GM18873 (cell line): ENCODE data around the gene SCRN2.

Source experiments
- ATAC-seq: cut with Tn5 transposase; IDR thresholded peaks from one replicate; pipeline ENCODE4 v1.9.1; 2021; ENCODE audit warnings: mild to moderate bottlenecking, moderate library complexity, moderate number of reproducible peaks; ENCODE audit not compliant: unreplicated experiment, low FRiP score

Gene SCRN2

DNA sequence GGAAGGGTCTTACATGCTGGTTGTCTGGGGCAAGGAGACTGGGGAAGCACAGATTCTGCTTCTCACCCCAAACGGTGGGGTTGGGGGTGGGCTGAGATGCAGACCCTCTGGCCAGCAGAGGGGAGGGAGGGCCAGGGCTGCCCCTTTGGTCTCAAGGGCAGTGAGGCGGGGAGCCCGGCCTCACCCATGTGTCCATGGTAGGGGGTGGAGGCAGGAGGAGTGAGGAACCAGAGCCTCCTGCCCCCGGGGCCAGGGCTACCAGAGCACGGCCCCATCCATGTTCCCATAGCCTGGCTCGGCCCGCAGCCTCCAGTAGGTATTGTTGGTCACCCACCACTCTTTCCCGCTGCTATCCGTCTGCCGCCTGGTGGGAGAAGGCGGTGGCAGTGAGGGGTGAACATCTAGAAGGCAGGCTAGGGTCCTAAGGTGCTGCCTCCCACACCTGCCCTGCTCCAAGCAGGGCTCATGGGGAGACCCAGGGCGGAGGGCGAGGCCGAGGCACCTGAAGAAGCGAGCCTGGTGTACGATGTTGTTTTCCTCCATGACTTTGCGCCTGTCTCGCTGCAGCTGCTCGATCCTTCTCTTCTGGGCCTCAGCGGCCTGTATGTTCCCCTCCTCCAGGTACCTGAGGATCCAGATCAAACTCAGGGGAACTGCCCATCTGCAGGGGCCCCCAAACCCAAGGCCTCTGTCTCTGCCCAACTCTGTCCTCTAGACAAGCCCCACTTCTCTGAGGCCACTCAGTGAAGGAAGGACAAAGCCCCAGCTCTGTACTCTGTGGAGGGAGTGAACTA lies 32.8 kb downstream of the SCRN2 start:
- ATAC-seq, result no peak

DNA sequence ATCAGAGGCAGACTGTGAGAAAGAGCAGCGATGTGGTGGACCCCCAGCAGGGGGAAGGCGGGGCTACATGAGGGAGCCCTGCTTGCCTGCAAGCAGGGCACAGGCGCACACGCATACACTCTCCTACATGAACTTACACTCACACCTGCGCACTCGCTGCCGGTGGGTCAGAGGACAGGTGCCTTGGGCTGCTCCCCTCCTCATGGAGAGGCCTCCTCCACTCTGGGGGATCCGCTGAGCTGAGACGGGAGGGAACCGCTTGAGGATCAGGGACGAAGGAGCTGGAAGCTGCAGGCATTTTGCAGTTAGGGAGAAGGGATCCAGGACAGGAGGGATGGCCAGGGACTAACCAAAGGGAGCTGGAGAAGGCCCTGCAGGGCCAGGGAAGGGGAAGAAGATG lies 33.7 kb downstream of the SCRN2 start:
- no peak for ATAC-seq

DNA sequence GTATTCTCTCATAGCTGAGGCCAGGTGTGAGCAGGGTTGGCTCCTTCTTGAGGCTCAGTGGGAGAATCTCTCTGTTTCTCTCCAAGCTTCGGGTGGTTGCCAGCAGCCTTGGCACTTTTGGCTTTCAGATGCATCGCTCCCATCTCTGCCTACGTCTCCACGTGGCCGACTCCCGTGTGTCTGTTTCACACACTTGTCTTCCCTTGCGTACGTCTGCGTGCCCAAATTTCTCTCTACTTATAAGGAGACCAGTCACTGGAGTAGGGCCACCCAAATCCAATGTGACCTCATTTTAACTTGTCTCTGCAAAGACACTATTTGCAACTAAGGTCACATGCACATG lies 34.2 kb downstream of the SCRN2 start:
- no peak for ATAC-seq

DNA sequence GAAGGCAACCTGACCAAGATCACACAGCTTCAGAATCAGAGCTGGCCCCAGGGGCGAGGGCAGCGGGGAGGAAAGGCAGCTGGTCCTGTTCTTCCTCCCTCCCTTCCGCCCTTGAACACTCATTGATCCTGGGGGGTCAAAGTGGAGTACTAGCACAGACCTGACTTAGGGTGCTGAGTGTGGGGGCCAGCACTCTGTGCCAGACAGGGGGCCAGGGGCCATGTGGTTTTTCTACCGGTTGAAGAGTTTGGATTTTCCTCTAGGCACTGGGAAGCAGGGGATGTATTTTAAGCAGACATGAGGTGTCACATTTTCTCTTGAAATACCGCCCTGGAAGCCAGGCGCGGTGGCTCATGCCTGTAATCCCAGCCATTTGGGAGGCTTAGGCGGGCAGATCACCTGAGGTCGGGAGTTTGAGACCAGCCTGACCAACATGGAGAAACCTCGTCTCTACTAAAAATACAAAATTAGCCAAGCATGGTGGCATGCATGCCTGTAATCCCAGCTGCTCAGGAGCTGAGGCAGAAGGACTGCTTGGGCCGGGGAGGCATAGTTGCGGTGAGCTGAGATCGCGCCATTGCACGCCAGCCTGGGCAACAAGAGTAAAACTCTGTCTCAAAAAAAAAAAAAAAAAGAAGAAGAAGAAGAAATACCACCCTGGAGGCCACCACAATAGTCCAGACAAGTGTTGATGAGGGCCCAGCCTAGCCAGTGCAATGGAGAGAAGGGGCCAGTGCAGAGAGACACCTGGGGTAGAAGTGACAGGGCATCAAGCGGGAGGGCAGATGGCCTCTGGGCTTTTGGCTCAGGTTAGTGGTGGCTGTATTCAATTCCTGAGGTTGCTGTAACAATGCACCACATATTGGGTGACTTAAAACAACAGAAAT lies 34.8 kb downstream of the SCRN2 start:
- ATAC-seq, result no peak

DNA sequence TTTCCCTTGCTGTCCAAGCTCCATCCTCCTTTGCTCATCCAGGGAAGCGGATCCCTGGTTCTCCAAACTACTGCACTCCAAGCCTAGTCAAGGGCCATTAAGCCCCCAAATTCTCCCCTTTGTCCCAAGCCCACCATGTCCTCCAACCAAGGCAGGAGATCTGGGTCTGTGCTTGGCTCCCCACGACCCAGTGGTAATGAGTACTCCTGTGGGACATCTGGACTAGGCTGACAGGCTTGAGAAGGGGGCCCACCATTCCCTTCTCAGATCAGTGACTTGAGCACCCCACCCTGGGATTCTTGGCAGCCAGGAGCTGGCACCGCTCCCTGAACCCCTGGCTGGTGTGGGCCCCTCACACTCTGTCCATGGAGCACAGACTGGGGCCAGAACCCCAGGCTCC lies 36.6 kb downstream of the SCRN2 start:
- ATAC-seq, result no peak

DNA sequence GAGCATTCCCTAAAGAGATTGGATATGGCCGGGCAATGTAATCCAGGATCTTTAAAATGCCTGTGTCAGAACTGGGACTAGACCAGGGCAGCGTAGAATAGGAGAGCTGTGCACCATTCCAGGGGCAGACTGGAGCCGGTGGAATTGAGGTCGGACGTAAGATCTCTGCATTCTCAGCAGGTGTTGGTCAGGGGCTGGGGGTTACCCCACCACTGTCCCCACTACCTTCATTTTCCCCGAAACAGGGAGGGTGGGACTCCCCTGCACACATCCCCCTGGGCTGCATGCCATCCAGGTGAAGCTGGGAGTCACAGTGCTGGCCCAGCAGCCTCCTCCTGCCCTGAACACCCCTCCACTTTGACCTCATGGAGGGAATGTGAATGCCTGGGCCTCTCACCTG lies 37.3 kb downstream of the SCRN2 start:
- no peak for ATAC-seq

DNA sequence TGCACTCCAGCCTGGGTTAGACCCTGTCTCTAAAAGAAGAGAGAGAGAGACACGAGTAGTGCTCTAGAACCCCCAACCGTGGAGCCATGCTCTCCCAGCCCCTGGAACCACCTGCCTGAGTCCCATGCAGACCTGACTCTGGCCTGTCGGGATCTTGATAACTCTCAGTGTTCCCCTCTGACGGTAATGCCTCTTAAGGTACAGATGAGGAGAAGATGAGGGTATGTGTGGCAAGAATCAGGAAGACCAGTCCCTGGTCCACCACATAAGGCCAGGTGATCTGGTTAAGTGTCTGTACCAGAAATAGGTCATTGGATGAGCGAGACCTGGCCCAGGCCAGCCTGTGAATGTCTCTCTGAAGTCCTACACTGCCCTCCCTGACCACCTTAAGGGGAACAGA lies 37.9 kb downstream of the SCRN2 start:
- ATAC-seq, result no peak

DNA sequence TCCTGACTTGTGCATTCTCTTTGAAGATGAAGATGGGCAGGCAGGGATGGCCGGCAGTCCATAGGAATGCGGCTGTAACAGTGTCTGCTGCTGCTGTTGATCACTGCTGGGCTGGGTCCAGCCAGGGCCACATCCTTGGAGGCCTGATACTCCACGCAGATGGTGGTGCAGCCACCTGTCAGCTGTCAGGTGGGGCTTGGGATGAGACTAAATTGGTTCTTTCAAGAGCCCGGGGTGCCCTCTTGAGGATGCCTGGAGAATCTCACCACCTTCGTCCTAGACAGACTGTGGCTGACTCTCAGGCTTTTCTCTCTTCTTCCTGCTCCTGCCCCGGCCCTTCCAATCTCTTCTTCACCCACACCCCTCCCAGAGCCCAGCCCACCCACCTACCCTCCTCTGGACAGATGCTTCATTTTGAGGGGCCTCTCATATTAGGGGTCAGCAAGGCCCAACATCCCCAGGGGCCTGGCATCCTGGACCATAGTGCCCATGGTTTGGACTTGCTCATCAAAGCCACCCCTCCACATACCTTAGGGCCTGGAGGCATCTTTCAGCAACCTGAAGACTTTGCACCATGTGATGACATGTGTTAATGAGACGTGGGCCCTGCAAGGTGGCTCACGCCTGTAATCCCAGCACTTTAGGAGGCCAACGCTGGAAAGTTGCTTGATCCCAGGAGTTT lies 38.6 kb downstream of the SCRN2 start:
- ATAC-seq, result no peak

DNA sequence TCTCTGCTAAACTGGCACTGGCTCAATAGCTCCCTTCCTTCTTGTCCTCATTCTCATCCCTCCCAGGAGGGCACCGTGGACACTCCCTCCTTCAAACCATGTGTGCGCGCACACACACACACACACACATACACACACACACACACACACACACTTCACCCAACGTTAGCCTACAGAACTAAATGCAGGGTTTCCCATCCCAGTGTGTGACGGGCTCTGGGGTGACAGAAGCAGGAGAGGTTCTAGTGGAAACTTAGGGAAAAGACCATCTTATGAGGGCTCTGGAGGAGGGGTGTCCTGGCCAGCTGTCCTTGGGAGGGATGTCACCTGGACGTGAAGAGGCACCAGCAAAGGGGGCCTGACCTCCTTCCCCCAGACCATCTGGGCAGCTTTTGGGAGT lies 39.2 kb downstream of the SCRN2 start:
- no peak for ATAC-seq

DNA sequence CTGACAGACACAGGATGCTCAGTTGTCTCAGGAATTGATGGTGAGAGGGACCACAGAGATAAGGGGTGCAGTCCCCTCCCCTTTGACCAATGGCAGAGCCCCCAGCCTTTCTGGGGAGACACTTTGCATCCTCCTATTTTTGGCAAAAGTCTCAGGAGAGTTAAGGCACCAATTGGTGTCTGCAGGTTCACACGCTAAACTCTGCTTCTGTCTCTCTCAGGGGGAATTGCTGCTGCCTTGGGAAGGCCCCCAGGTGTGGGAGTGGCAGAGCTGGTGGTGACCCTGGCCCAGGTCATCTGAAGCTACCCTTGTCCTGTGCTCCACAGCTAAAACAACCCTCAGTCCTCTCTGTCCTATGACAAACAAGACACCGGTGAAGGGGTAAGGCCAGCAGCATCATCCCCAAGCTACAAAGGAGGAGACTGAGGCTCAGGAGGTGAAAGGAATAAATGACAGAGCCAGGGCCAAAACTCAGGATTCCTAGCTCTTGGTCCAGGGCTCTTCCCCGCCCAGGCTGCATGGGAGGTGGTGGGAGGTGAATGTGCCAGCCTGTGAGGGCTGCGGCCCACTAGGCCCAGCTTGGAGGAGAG lies 39.8 kb downstream of the SCRN2 start:
- no peak for ATAC-seq

DNA sequence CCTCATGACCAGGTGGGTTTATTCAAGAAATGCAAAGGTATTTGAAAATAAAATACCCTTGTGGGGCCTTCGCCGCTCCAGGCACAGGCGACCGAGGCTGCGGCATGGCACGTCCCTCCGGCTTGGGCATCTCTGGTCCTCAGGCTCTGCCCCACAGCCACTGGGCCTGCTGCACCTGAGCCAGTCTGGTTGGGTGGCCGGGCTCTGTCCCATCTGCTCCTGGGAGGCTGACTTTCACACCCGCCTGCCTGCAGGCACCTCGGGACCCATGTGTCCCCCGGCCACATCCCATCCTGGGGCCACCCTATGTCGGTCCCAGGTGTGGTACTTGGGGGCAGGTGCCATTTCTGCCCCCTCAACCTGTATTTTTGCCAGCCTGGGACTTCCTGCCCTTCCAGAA lies 40.4 kb downstream of the SCRN2 start:
- no peak for ATAC-seq

DNA sequence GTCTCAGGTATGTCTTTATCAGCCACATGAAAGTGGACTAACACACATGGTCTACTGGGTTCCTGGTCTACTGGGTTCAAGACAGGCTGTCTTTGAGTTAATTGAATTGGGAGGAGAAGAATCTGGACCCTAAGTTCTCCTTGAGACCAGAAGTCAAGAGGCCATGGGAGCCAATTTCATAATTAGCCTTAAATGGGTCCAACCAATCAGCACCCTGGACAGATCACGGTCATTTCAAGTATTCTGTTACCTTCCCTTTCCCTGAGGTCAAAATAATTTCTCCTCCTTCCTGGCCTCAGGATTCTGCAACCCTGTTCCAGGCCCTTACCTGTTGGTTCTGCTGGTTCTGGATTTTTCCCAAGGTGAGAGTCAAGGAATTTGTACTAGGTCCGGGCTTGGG lies 43.3 kb downstream of the SCRN2 start:
- ATAC-seq, result no peak

DNA sequence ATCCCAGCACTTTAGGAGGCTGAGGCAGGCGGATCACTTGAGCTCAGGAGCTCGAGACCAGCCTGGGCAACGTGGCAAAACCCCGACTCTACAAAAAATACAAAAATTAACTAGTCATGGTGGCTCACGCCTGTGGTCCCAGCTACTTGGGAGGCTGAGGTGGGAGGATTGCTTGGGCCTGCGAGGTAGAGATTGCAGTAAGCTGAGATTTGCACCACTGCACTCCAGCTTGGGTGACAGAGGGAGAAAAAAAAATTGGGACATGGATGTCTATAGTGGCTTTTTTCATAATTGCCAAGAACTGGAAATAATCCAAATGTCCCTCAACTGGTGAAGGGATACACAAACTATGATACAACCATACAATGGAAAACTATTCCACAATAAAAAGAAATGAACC lies 48.1 kb downstream of the SCRN2 start:
- no peak for ATAC-seq

DNA sequence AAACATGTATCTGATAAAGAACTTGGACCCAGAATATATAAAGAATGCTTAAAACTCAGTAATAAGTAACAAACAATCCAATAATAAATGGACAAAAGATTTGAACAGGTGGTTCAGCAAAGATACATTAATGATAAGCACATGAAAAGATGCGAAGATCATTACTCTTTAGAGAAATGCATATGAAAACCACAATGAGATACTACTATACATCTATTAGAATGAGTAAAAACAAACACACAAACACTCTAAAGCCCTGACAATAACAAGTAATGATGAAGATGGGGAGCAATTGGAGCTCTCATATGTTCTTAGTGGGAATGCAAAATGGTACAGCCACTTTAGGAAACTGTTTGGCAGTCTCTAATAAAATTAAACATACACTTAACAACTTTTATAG lies 48.6 kb downstream of the SCRN2 start:
- no peak for ATAC-seq

DNA sequence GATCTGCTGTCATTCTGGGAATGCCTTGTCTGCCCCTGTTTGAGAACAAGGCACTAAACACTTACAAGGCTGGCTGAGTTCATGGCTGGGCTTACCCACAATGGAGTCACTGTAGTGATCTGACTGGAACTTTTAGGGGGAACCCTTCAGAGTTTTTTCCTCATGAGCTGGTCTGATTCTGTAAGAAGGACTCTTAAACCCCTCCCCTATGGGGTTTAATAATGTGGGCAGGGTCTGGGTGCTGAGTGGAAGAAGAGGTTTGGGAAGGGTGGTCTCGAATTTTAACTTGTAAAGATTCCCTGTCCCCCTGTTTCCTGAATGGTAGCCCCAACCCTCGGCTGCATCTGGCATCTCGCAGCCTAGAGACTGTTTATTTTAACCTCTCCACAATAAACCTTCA lies 50.0 kb downstream of the SCRN2 start:
- no peak for ATAC-seq

DNA sequence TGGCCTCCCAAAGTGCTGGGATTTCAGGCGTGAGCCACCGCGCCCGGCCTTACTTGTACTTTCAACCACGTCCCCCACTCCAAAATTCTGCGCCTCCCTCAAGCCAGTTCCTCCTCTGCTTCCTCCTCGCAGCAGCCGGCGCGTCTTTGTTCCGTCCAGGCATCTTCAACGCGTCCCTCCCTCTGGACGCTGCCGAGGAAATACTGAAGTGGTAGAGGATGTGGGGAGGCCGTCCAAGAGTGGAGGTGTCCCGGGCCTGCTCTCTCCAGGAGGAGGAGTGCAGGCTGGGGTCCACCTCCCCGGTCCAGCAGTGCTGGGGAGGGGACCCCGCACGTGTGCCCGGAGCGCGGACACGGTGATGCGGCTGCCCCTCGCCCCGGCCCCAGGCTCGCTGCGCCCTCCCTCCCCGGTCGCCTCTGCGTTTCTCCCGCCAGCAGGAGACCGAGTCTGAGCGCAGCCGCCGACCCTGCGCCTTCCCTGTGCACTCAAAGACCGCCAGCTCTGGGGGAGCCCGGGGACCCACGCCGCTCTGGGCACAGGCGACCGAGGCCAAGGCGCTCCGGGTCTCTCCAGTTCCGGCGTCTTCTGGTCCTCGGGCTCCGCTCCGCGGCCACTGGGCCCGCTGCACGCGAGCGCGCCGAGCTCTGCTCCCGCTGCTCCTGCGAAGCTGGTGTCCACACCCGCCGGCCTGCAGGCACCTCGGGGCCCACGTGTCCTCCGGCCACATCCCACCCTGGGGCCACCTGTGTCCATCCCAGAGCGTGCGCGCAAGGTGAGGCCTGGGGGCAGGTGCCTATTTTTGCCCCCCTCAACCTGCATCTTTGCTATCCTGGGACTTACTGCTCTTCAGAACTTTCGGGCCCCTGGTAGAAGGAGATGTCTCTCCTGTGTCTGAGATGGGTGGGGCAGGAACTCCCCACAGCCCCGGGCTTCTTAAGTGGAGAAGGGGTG lies 51.2 kb downstream of the SCRN2 start:
- no peak for ATAC-seq
